BLaER1 treated with 17β-estradiol and CSF1 and Interleukin-3, amounts not matched to agents 10 nM and 100 nM (cell line): Measurements from ENCODE around the gene POLD2.

Source experiments
- H3K27ac ChIP-seq, 11 experiments: shearing (Covaris generic); formaldehyde crosslinking; 2 replicates each; pipeline ENCODE4 v1.8.1; 2022
- H3K27me3 ChIP-seq, 11 experiments: shearing (Covaris generic); formaldehyde crosslinking; 2 replicates each; pipeline ENCODE4 v1.8.1; 2022
- H3K36me3 ChIP-seq, 11 experiments: shearing (Covaris generic); formaldehyde crosslinking; 2 replicates each; pipeline ENCODE4 v1.8.1; 2022
- H3K4me1 ChIP-seq, 10 experiments: shearing (Covaris generic); formaldehyde crosslinking; 2 replicates each; pipeline ENCODE4 v1.8.1; 2022
- H3K4me2 ChIP-seq, 11 experiments: shearing (Covaris generic); formaldehyde crosslinking; 2 replicates each; pipeline ENCODE4 v1.8.1; 2022
- H3K4me3 ChIP-seq, 10 experiments: shearing (Covaris generic); formaldehyde crosslinking; 2 replicates each; pipeline ENCODE4 v1.8.1; 2022
- H3K9ac ChIP-seq, 11 experiments: shearing (Covaris generic); formaldehyde crosslinking; 2 replicates each; pipeline ENCODE4 v1.8.1; 2022
- H3K9me3 ChIP-seq, 11 experiments: shearing (Covaris generic); formaldehyde crosslinking; replicated peaks in 1 of 11; 2 replicates each; pipeline ENCODE4 v1.8.1; 2022
- H4K20me1 ChIP-seq, 11 experiments: shearing (Covaris generic); formaldehyde crosslinking; 2 replicates each; pipeline ENCODE4 v1.8.1; 2022
- Cebpa-rat ChIP-seq, 11 experiments: shearing (Covaris generic); IDR thresholded peaks; 2 replicates each; pipeline ENCODE4 v1.8.1; 2022

Gene POLD2

GRCh38 chr7:44141221-44141850 is 18.0 kb upstream of the POLD2 start, which contains the start of gene MYL7:
Gene MYL7 (minus strand): TSS chr7:44141332. CDS start chr7:44141305, 27 bp downstream.
- H3K27me3 ChIP-seq: peaks cover 0 to 8% (median 0%) of the 10 kb centered on the region in 11 experiments; a peak in 4 of 22 replicates
- peak within 1 kb of the TSS in 8 of 11 experiments; percentile 29 to 72 (median 58); a peak in 15 of 22 replicates for H3K4me2 ChIP-seq
- H3K4me1 ChIP-seq: peaks cover 6 to 28% (median 20%) of the 10 kb centered on the region in 10 experiments; a peak in 19 of 20 replicates
- H3K9ac ChIP-seq: no peak within 1 kb of the TSS
- no peaks in the 10 kb centered on the region; a peak in 1 of 22 replicates for H4K20me1 ChIP-seq
- TF ChIP-seq Cebpa-rat (IDR thresholded peaks at IDR 0.05): no peak
- H3K27ac ChIP-seq: no peak within 1 kb of the TSS
- H3K36me3 ChIP-seq: no peaks in the 10 kb centered on the region
- H3K9me3 ChIP-seq: no peaks in the 10 kb centered on the region
- H3K4me3 ChIP-seq: no peak within 1 kb of the TSS

- no peak for TF ChIP-seq Cebpa-rat (IDR thresholded peaks at IDR 0.05)
- Histone ChIP-seq H3K27ac (no peak overlapping the region), H3K4me2 (0 out of 22 replicates have a peak overlapping the region, but pooled peaks of 1 of the 11 experiments have one; percentile 19), H3K9ac (no peak overlapping the region), H3K27me3 (peaks cover 0 to 3% (median 0%) of the 10 kb centered on the region in 11 experiments; a peak in 2 of 22 replicates), H4K20me1 (no peaks in the 10 kb centered on the region; a peak in 1 of 22 replicates), H3K4me1 (peaks cover under 1 to 22% (median 15%) of the 10 kb centered on the region in 10 experiments; a peak in 19 of 20 replicates), H3K4me3 (no peak overlapping the region), H3K9me3 (no peaks in the 10 kb centered on the region), H3K36me3 (no peaks in the 10 kb centered on the region)
These were observed 17.0 kb upstream of the POLD2 start for GRCh38 chr7:44140341-44140740.

- no peaks in the 10 kb centered on the region for H3K36me3 ChIP-seq
These were observed 16.1 kb upstream of the POLD2 start for GRCh38 chr7:44139311-44140010.

GRCh38 chr7:44138698-44139097 is 15.3 kb upstream of the POLD2 start:
- Histone ChIP-seq H3K4me2 (no peak overlapping the region), H4K20me1 (no peaks in the 10 kb centered on the region), H3K9ac (no peak overlapping the region), H3K4me3 (no peak overlapping the region), H3K9me3 (no peaks in the 10 kb centered on the region), H3K27ac (no peak overlapping the region), H3K36me3 (no peaks in the 10 kb centered on the region), H3K27me3 (no peaks in the 10 kb centered on the region), H3K4me1 (peaks cover 0 to 23% (median 14%) of the 10 kb centered on the region in 10 experiments; a peak in 16 of 20 replicates)
- TF ChIP-seq Cebpa-rat (IDR thresholded peaks at IDR 0.05): no peak

More at GRCh38 chr7:44139311-44140010, 16.1 kb upstream of the POLD2 start:
- peaks cover 0 to 20% (median 13%) of the 10 kb centered on the region in 10 experiments; a peak in 15 of 20 replicates for H3K4me1 ChIP-seq
- no peak overlapping the region for H3K27ac ChIP-seq
- no peak overlapping the region for H3K9ac ChIP-seq
- H3K27me3 ChIP-seq: no peaks in the 10 kb centered on the region
- H3K4me2 ChIP-seq: no peak overlapping the region
- no peak overlapping the region for H3K4me3 ChIP-seq
- TF ChIP-seq Cebpa-rat (IDR thresholded peaks at IDR 0.05): no peak
- no peaks in the 10 kb centered on the region; a peak in 1 of 22 replicates for H4K20me1 ChIP-seq
- H3K9me3 ChIP-seq: no peaks in the 10 kb centered on the region

GRCh38 chr7:44136731-44137130 is 13.4 kb upstream of the POLD2 start:
- Histone ChIP-seq H3K27ac (no peak overlapping the region), H3K4me3 (no peak overlapping the region), H3K36me3 (no peaks in the 10 kb centered on the region), H3K9me3 (no peaks in the 10 kb centered on the region), H3K4me1 (peaks cover 7 to 25% (median 19%) of the 10 kb centered on the region in 10 experiments; a peak in 17 of 20 replicates), H4K20me1 (no peaks in the 10 kb centered on the region), H3K27me3 (no peaks in the 10 kb centered on the region), H3K4me2 (no peak overlapping the region), H3K9ac (no peak overlapping the region)
- TF ChIP-seq Cebpa-rat (IDR thresholded peaks at IDR 0.05): no peak

- H3K9me3 ChIP-seq: no peaks in the 10 kb centered on the region
These were observed 11.7 kb upstream of the POLD2 start for GRCh38 chr7:44134943-44135628.

GRCh38 chr7:44133295-44133694 is 9.9 kb upstream of the POLD2 start:
- H3K36me3 ChIP-seq: no peaks in the 10 kb centered on the region
- H3K4me3 ChIP-seq: no peak overlapping the region
- no peak for TF ChIP-seq Cebpa-rat (IDR thresholded peaks at IDR 0.05)
- H3K27me3 ChIP-seq: no peaks in the 10 kb centered on the region
- H3K4me2 ChIP-seq: peak overlapping the region in 4 of 11 experiments; percentile 15 to 46 (median 28); a peak in 4 of 22 replicates
- no peaks in the 10 kb centered on the region for H4K20me1 ChIP-seq
- H3K27ac ChIP-seq: no peak overlapping the region
- H3K9ac ChIP-seq: no peak overlapping the region; a peak in 1 of 22 replicates
- H3K9me3 ChIP-seq: no peaks in the 10 kb centered on the region
- peaks cover 28 to 49% (median 43%) of the 10 kb centered on the region in 10 experiments for H3K4me1 ChIP-seq

More at GRCh38 chr7:44134943-44135628, 11.7 kb upstream of the POLD2 start:
- Histone ChIP-seq H3K4me1 (peaks cover 13 to 31% (median 25%) of the 10 kb centered on the region in 10 experiments; a peak in 19 of 20 replicates), H4K20me1 (no peaks in the 10 kb centered on the region), H3K36me3 (no peaks in the 10 kb centered on the region), H3K27ac (no peak overlapping the region), H3K4me2 (peak overlapping the region in 7 of 11 experiments; percentile 2 to 45 (median 33); a peak in 7 of 22 replicates), H3K9ac (no peak overlapping the region), H3K4me3 (no peak overlapping the region), H3K27me3 (no peaks in the 10 kb centered on the region)
- no peak for TF ChIP-seq Cebpa-rat (IDR thresholded peaks at IDR 0.05)

- no peak overlapping the region for H3K27ac ChIP-seq
- no peaks in the 10 kb centered on the region for H3K27me3 ChIP-seq
- TF ChIP-seq Cebpa-rat (IDR thresholded peaks at IDR 0.05): no peak
- H3K4me3 ChIP-seq: no peak overlapping the region
- no peak overlapping the region for H3K9ac ChIP-seq
- peak overlapping the region in 1 of 11 experiments; percentile 89; a peak in 1 of 22 replicates for H3K4me2 ChIP-seq
- H4K20me1 ChIP-seq: no peaks in the 10 kb centered on the region
- no peaks in the 10 kb centered on the region for H3K36me3 ChIP-seq
- peaks cover 41 to 62% (median 56%) of the 10 kb centered on the region in 10 experiments for H3K4me1 ChIP-seq
- no peaks in the 10 kb centered on the region for H3K9me3 ChIP-seq
These were observed 8.7 kb upstream of the POLD2 start for GRCh38 chr7:44132039-44132438.
